Endothelial cell of umbilical vein (primary cell): ENCODE data around the gene EPB41L2. TPM values are rescaled to one million over a fixed set of nuclear protein-coding genes. Genes with fewer than 3 reads are reported as not detected.

Experiments
- BruUV-seq: library from RNA; stranded (reverse); fragments of 400-500 nt; replicated peaks from 2 replicates; lab custom pipeline; 2021; lab: Mats Ljungman, UMichigan
- CTCF ChIA-PET: fragments of 300-600, 350-600 bp; sonication (Branson Sonifier 250); formaldehyde crosslinking; loops from one replicate; lab custom pipeline; 2021; ENCODE audit warnings: antibody characterized with exemption, inconsistent platforms; lab: Charles Lee
- POLR2A ChIA-PET: fragments of 300-600, 350-600 bp; sonication (Branson Sonifier 250); formaldehyde crosslinking; loops from one replicate; lab custom pipeline; 2021; ENCODE audit warnings: antibody characterized with exemption, inconsistent platforms; lab: Charles Lee
- DNase-seq: peaks from one replicate; pipeline ENCODE4 v3.0.0-alpha.2; 2011; ENCODE audit warnings: low read depth, low spot score
- FAIRE-seq: peaks from 2 replicates; lab custom pipeline; 2011; peaks lifted over from hg19 to GRCh38; lab: Jason Lieb, UNC
- H2AFZ ChIP-seq: 2 replicates; pipeline ENCODE4 v1.6.0; 2012; ENCODE audit warnings: low read depth, low read length, control low read depth, inconsistent platforms
- H3K27ac ChIP-seq: 2 replicates; pipeline ENCODE4 v1.5.1; 2011; ENCODE audit warnings: low read depth, mild to moderate bottlenecking, control low read depth, low read length, moderate library complexity; ENCODE audit not compliant: insufficient read depth
- H3K27me3 ChIP-seq, 2 experiments: 2 replicates each; pipeline versions ENCODE4 v1.6.0 to v1.6.1; 2011; ENCODE audit warnings: low read length in 2 of 2, mixed read lengths in 1 of 2; ENCODE audit not compliant: control insufficient read depth in 2 of 2, insufficient read depth in 2 of 2
- H3K36me3 ChIP-seq, 2 experiments: 2 replicates in 1 of 2; 3 replicates in 1 of 2; pipeline ENCODE4 v1.5.1; 2011; ENCODE audit warnings: low read length in 2 of 2, mild to moderate bottlenecking in 1 of 2, moderate library complexity in 1 of 2; ENCODE audit not compliant: control insufficient read depth in 2 of 2, insufficient read depth in 2 of 2; ENCODE audit errors: extremely low read depth in 1 of 2
- H3K4me1 ChIP-seq: 3 replicates; pipeline ENCODE4 v1.5.1; 2011; ENCODE audit warnings: mild to moderate bottlenecking, low read length; ENCODE audit not compliant: control insufficient read depth, insufficient read depth; ENCODE audit errors: extremely low read depth
- H3K4me2 ChIP-seq: 2 replicates; pipeline ENCODE4 v1.6.1; 2011; ENCODE audit warnings: low read length, control low read depth, mixed read lengths; ENCODE audit not compliant: insufficient read depth
- H3K4me3 ChIP-seq, 3 experiments: fragments of 200-600 bp in 1 of 3; sonication (generic), shearing (Covaris generic) in 1 of 3; replicated peaks in 1 of 3; 2 replicates each; pipeline ENCODE4 v1.5.1; 2011 to 2016; ENCODE audit warnings: control low read depth in 3 of 3, low read length in 3 of 3, mild to moderate bottlenecking in 2 of 3, inconsistent platforms in 1 of 3, low read depth in 1 of 3, moderate library complexity in 1 of 3; ENCODE audit not compliant: insufficient read depth in 1 of 3
- H3K79me2 ChIP-seq: 2 replicates; pipeline ENCODE4 v1.6.0; 2012; ENCODE audit warnings: low read length, inconsistent platforms; ENCODE audit not compliant: control insufficient read depth, insufficient read depth
- H3K9ac ChIP-seq: replicated peaks from 2 replicates; pipeline ENCODE3; 2011; ENCODE audit warnings: low read length, control low read depth; ENCODE audit not compliant: insufficient read depth; ENCODE audit errors: extremely low read depth
- H3K9me1 ChIP-seq: replicated peaks from 3 replicates; pipeline ENCODE4 v1.6.0; 2011; ENCODE audit warnings: mild to moderate bottlenecking, low read length; ENCODE audit not compliant: control insufficient read depth, insufficient read depth; ENCODE audit errors: extremely low read depth
- H3K9me3 ChIP-seq: replicated peaks from 2 replicates; pipeline ENCODE4 v1.5.1; 2012; ENCODE audit warnings: low read length, inconsistent platforms; ENCODE audit not compliant: control insufficient read depth, insufficient read depth
- H4K20me1 ChIP-seq: replicated peaks from 2 replicates; pipeline ENCODE3; 2011; ENCODE audit warnings: mild to moderate bottlenecking, low read length; ENCODE audit not compliant: control insufficient read depth, insufficient read depth; ENCODE audit errors: extremely low read depth
- EZH2 ChIP-seq: IDR thresholded peaks from 2 replicates; pipeline ENCODE4 v1.6.1; 2012; ENCODE audit warnings: borderline replicate concordance, low read depth, mild to moderate bottlenecking, moderate library complexity, low read length, inconsistent platforms; ENCODE audit not compliant: severe bottlenecking
- FOS ChIP-seq: IDR thresholded peaks from 2 replicates; pipeline ENCODE4 v1.6.1; 2011; ENCODE audit warnings: mild to moderate bottlenecking, low read length, moderate library complexity, borderline replicate concordance; ENCODE audit not compliant: insufficient read depth
- GATA2 ChIP-seq: IDR thresholded peaks from 2 replicates; pipeline ENCODE4 v1.7.0; 2011; ENCODE audit warnings: low read depth, mild to moderate bottlenecking, moderate library complexity, mixed read lengths, low read length; ENCODE audit not compliant: insufficient read length, insufficient read depth
- JUN ChIP-seq: IDR thresholded peaks from 2 replicates; pipeline ENCODE4 v1.6.1; 2011; ENCODE audit warnings: borderline replicate concordance, low read depth; ENCODE audit not compliant: insufficient read length, insufficient read depth
- MYC ChIP-seq: IDR thresholded peaks from one replicate; pipeline ENCODE4 v1.6.1; 2011; ENCODE audit warnings: mild to moderate bottlenecking, low read depth, low read length
- POLR2A ChIP-seq: IDR thresholded peaks from 2 replicates; pipeline ENCODE4 v1.6.1; 2012; ENCODE audit warnings: low read depth, mild to moderate bottlenecking, control low read depth, low read length
- POLR2AphosphoS5 ChIP-seq: IDR thresholded peaks from 2 replicates; pipeline ENCODE4 v1.6.1; 2012; ENCODE audit warnings: low read depth, mild to moderate bottlenecking, control low read depth, low read length, moderate library complexity; ENCODE audit not compliant: insufficient read depth
- dilution Hi-C: fragments of 300-500 bp; cut with MboI; formaldehyde crosslinking; loops from one replicate; pipeline ENCODE4 v1.15.0; 2019; ENCODE audit warnings: low sequenced_read_pairs; ENCODE audit not compliant: extremely low pct_ligation_motif_present
- intact Hi-C: fragments of 100-400 bp; cut with micrococcal nuclease; formaldehyde crosslinking; loops from one replicate; pipeline ENCODE4 v1.10.0; 2022
- polyA plus RNA-seq, 4 experiments: library from polyadenylated mRNA; depleted of rRNA in 3 of 4; stranded (reverse) in 3 of 4; unstranded in 1 of 4; fragments of >200 nt; gene quantifications; 2 replicates each; pipeline versions ENCODE4 v1.2.1 to v1.2.3, GENCODE V29; 2011 to 2012; ENCODE audit warnings: missing spikeins in 1 of 4
- total RNA-seq: library from RNA; stranded (reverse); gene quantifications from 2 replicates; pipeline ENCODE4 v1.2.3, GENCODE V29; 2021
- TF ChIP-seq, protein P1 (sequence below), 2 donors: IDR thresholded peaks; 1 replicate in 1 of 2; 2 replicates in 1 of 2; pipeline ENCODE4 v1.5.1; 2011; ENCODE audit warnings: low read length in 2 of 2, mild to moderate bottlenecking in 2 of 2, moderate library complexity in 2 of 2, control low read depth in 1 of 2, inconsistent platforms in 1 of 2, low read depth in 1 of 2; ENCODE audit not compliant: insufficient read depth in 1 of 2; ENCODE audit errors: extremely low read depth in 1 of 2
- TF ChIP-seq, protein P2 (sequence below): IDR thresholded peaks from 2 replicates; pipeline ENCODE4 v1.6.1; 2011; ENCODE audit not compliant: insufficient read depth, insufficient read length

Gene EPB41L2
- total and polyA plus RNA-seq, 2 donors (not counting 3 experiments of a cell fraction or from before 2014, with no cell fraction given): 26.5 to 87.7 TPM

DNA sequence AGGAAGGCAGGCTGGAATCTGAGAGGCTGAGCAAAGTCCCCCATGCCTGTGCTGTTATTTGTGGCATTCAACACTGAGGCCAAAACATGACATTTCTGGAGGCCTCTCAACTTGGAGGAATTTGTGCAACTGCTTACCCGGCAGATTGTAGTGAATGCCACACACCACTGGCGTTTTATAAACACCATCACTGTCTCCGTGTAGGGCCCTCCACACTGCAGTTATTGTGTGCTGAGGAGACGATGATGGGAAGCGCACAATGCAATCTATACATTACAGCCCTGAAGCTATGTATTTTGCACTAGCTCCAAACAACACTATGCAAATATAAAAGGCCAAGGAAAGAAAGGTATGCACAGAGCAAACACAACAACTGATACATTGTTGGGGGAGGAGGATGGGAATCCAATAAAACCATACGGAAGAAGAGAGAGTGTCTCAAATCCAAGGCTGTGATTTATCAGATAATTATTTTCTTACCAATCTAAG is 129.3 kb downstream of the EPB41L2 start:
- POLR2A ChIA-PET: no interaction called here
- H3K36me3 ChIP-seq: no peaks in the 10 kb centered on the region
- no peak overlapping the region for H3K4me2 ChIP-seq
- H3K4me3 ChIP-seq: no peak overlapping the region
- peaks cover 4% of the 10 kb centered on the region for H3K79me2 ChIP-seq
- peaks cover 4% of the 10 kb centered on the region for H3K4me1 ChIP-seq
- no peak overlapping the region for H3K27ac ChIP-seq
- no TSS peak for BruUV-seq
- no peaks in the 10 kb centered on the region for H4K20me1 ChIP-seq
- no peak overlapping the region for H3K9ac ChIP-seq
- CTCF ChIA-PET: no interaction called here
- dilution Hi-C loops (no loop called here), intact Hi-C loops (no loop called here)
- no peaks in the 10 kb centered on the region for H3K9me1 ChIP-seq
- H2AFZ ChIP-seq: no peak overlapping the region
- DNase-seq: no peak
- TF ChIP-seq, protein P1, sequence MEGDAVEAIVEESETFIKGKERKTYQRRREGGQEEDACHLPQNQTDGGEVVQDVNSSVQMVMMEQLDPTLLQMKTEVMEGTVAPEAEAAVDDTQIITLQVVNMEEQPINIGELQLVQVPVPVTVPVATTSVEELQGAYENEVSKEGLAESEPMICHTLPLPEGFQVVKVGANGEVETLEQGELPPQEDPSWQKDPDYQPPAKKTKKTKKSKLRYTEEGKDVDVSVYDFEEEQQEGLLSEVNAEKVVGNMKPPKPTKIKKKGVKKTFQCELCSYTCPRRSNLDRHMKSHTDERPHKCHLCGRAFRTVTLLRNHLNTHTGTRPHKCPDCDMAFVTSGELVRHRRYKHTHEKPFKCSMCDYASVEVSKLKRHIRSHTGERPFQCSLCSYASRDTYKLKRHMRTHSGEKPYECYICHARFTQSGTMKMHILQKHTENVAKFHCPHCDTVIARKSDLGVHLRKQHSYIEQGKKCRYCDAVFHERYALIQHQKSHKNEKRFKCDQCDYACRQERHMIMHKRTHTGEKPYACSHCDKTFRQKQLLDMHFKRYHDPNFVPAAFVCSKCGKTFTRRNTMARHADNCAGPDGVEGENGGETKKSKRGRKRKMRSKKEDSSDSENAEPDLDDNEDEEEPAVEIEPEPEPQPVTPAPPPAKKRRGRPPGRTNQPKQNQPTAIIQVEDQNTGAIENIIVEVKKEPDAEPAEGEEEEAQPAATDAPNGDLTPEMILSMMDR (IDR thresholded peaks at IDR 0.05; ENCODE audit: extremely low read depth in 1 of 2, insufficient read depth in 1 of 2, low read depth in 1 of 2, low read length in 2 of 2): no peak
- TF ChIP-seq FOS (no peak), POLR2AphosphoS5 (no peak), GATA2 (no peak), JUN (no peak), POLR2A (no peak), MYC (no peak), EZH2 (no peak)
- TF ChIP-seq, protein P2, sequence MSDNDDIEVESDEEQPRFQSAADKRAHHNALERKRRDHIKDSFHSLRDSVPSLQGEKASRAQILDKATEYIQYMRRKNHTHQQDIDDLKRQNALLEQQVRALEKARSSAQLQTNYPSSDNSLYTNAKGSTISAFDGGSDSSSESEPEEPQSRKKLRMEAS: no peak
- H3K9me3 ChIP-seq: no peaks in the 10 kb centered on the region
- H3K27me3 ChIP-seq: no peaks in the 10 kb centered on the region
- FAIRE-seq: no peak
